ENCODE data around the gene WBP4.
"Not testable (repeated sequence)": the region's sequence is repeated elsewhere in the genome, so short reads cannot be mapped to it uniquely, and the experiment has no call there.

DNA sequence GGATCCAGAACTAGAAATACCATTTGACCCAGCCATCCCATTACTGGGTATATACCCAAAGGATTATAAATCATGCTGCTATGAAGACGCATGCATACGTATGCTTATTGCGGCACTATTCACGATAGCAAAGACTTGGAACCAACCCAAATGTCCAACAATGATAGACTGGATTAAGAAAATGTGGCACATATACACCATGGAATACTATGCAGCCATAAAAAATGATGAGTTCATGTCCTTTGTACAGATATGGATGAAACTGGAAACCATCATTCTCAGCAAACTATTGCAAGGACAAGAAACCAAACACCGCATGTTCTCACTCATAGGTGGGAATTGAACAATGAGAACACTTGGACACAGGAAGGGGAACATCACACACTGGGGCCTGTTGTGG is 24.8 kb upstream of the WBP4 start:
- not testable (repeated sequence) for TF ChIP-seq GABPA (IDR thresholded peaks at IDR 0.05; ENCODE audit: low read depth); EP300 (IDR thresholded peaks at IDR 0.05; ENCODE audit: borderline replicate concordance in 1 of 2, low read depth in 1 of 2, low read length in 1 of 2); RAD21 (IDR thresholded peaks at IDR 0.05; ENCODE audit: low read length)
- TF ChIP-seq, protein P1, sequence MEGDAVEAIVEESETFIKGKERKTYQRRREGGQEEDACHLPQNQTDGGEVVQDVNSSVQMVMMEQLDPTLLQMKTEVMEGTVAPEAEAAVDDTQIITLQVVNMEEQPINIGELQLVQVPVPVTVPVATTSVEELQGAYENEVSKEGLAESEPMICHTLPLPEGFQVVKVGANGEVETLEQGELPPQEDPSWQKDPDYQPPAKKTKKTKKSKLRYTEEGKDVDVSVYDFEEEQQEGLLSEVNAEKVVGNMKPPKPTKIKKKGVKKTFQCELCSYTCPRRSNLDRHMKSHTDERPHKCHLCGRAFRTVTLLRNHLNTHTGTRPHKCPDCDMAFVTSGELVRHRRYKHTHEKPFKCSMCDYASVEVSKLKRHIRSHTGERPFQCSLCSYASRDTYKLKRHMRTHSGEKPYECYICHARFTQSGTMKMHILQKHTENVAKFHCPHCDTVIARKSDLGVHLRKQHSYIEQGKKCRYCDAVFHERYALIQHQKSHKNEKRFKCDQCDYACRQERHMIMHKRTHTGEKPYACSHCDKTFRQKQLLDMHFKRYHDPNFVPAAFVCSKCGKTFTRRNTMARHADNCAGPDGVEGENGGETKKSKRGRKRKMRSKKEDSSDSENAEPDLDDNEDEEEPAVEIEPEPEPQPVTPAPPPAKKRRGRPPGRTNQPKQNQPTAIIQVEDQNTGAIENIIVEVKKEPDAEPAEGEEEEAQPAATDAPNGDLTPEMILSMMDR (IDR thresholded peaks at IDR 0.05) = not testable (repeated sequence)
